Frontal cortex (tissue), 4 donors: ENCODE measurements around the gene TIMM23. TPM values are rescaled to one million over a fixed set of nuclear protein-coding genes. Genes with fewer than 3 reads are reported as not detected.
"Not testable (repeated sequence)": the region's sequence is repeated elsewhere in the genome, so short reads cannot be mapped to it uniquely, and the experiment has no call there.

Experiments
- DNase-seq, 2 donors: peaks; one replicate each; pipeline ENCODE4 v3.0.0; 2012; ENCODE audit warnings: low spot score in 2 of 2
- FAIRE-seq: peaks from 2 replicates; lab custom pipeline; 2012; peaks lifted over from hg19 to GRCh38; lab: Jason Lieb, UNC
- small RNA-seq: library from RNA; depleted of rRNA; stranded (forward); fragments of <200 nt; gene quantifications from one replicate; pipeline ENCODE3, GENCODE V24; 2014
- total RNA-seq: library from RNA; depleted of rRNA; stranded (reverse); fragments of >200 nt; gene quantifications from one replicate; pipeline ENCODE4 v1.2.3, GENCODE V29; 2014
- donor health status: control.
- donor health status: control.
- donor health status: control.

Gene TIMM23
- total RNA-seq, 1 donor from 2014 or later: 73.4 TPM

DNA sequence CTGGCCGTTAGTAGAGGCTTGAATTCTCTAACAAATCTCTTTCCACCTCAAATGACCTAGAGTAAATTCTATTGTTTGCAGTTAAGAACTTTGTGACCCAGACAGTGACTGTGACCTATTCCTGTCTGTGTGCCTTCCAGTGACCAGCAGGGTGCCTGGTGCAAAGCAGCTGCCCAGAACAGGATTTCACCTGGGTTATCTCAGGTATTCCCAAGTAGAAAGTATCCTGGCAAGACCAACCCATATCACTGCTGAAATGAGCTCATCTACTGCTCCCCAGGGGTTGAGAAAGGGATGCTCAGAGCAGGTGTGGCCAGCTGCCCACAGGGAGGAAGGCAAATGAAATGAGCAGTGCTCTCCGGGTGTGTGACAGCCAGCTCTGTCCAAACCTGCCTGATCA, 75.9 kb downstream of the TIMM23 start:
- FAIRE-seq (no peak), DNase-seq (no peak)

DNA sequence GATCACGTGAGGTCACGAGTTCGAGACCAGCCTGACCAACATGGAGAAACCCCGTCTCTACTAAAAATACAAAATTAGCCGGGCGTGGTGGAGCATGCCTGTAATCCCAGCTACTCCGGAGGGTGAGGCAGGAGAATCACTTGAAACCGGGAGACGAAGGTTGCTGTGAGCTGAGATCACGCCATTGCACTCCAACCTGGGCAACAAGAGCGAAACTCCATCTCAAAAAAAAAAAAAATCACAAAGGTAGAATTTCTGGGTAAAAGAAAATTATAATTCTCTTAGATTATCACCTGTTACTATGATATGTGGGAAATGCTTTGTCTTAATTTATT, 77.2 kb downstream of the TIMM23 start:
- not testable (repeated sequence) for DNase-seq, FAIRE-seq

DNA sequence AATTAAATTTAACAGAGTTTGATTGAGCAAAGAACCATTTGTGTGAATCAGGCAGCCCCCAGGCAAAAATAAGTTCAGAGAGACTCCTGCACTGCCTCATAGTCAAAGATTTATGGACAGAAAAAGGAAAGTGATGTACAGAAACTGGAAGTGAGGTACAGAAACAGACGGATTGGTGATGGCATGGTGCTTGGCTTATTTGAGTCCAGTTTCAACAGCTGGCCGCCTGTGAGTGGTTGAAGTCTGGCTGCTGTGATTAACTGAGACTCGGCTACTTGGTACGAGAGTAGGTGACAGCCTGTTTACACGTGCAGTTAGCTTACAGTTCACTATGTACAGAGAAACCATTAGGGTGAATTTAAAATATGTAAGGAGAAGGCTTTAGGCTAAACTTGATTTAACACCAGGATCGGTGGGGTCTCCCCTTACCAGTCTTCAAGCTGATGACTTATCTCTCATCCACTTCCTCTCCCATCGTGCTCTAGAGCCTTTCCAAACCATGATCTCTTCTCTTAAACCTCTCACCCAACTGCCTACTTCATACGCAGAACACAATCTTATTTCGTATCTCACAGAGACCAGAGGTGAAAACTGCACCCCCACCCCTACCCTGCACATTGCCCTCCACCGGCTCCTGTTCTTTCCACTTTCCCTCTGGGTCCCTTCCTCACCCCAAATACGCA, 78.8 kb downstream of the TIMM23 start:
- no peak for FAIRE-seq
- no peak for DNase-seq

DNA sequence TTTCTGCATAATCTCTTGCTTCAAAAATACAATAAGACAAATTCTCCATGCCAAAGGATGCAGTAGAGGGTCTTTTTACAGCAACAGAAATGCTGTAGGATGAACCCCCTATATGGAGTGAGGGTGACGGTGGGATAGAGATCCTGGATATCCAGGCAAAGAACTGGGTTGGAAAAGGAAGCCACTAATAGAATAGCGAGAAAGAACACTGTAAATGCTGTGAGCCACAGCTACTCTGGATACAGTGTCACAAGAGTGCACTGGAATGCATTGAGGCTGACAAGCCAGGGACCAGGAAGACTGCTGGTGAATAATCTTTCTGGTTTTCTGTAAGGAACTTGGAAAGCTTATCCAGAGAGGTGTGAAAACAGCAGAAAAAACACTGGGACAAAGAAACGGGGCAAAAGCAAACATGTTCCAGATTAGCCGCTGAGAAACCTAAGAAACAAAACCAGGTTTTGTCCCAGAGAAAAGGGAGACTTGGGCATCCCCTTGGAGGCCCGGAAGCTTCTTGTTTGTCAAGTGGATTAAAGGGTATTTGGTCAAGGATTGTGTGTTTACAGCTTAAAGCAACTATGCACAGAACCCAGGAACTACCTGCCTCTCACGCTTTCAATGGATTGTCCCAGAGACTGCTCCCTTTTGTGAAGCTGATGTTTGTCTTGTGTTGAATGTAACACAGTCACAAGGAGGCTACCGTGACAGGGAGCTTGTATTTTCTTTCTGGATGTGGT, 79.9 kb downstream of the TIMM23 start:
- DNase-seq: no peak
- no peak for FAIRE-seq

DNA sequence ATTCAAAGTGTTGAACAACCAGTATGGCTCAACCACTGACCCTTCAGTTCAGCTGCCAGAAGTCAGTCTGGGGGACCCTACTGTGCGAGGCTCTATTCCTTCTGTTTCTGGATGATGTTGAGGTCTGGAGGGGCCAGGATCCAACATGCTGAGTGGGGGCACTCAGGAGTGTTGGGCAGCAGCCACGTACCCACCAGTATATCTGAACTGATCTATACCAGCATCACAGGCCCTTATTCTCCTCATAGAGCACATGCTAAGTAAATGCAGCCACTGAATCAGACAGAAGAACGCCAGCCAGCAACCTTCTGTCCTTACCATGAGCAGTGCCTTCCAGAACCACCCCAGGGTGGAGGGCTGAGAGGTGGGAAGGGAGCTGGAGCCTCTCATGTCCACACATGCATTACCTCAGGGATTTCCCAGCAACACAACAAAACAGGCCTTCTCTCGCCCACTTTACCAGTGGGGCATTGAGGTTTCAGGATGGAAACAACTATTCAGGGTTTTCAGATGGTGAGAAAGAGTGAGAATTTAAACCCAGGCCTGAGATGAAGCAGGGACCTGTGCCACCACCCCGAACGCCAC, 80.6 kb downstream of the TIMM23 start:
- no peak for DNase-seq
- no peak for FAIRE-seq

Small RNA genes within 50 kb of the gene (small RNA-seq; reads per million reads assigned to genes)
- not detected for gene SNORA74C-1

Other genes with a start within 250 kb of the TIMM23 start
- gene WASHC2C, start 245.2 kb upstream of the TIMM23 start, total RNA-seq: 34.6 TPM
- gene AGAP4, start 125.0 kb upstream of the TIMM23 start, total RNA-seq: 3.7 TPM
- gene NCOA4, start 58.1 kb downstream of the TIMM23 start, total RNA-seq: 268 TPM
- not detected for gene MSMB, start 73.8 kb downstream of the TIMM23 start, total RNA-seq